Measurements from ENCODE around the gene DERA.

DERA gene

DNA sequence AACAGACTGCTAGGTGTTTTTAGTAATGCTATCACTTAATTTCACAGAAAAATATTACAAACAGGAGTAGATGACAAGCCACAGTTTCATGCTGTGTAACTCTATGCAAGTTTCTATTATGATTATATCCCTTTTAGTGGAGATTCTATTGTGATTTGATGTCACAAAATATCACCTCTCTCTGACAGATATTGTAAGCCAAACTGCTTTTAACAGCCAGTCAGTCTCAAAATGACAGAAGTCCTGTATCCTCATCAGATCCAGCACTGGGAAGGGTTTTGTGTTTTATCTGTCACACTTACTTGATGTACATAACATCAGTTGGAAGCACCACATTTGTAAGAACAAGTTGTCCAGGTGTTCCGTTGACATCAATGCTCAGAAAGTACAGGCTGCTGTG lies 164.8 kb downstream of the DERA start:
- no peak for DNase-seq (ENCODE audit: low read depth)

- peak; percentile 10 for DNase-seq (ENCODE audit: low read depth)
Measured at GRCh38 chr12:16076557-16076956, 165.4 kb downstream of the DERA start.

- DNase-seq (ENCODE audit: low read depth), result no peak
Measured at GRCh38 chr12:16076970-16077522, 165.9 kb downstream of the DERA start.

GRCh38 chr12:16086462-16086861 lies 175.3 kb downstream of the DERA start:
- no peak for DNase-seq (ENCODE audit: low read depth)

DNA sequence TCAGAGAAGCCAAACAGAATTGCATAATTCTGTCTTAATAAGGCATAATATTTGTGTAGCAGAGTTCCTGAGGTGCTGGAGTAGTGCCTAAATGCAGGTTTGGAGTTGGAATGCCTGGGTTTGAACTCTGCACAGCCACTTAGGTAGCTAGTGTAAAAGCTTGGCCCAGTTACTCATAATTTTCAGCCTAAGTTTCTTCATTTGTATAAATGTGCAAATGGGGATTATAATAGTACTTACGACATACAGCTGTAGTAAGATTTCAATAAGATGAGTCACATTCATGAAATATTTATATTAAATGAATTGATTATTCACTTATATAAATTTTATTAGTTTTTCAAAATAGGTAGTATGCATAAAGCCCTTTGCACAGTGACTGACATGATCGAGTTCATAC lies 175.8 kb downstream of the DERA start:
- no peak for DNase-seq (ENCODE audit: low read depth)

Measured in iris pigment epithelial cell (primary cell).